GM12874 (cell line): ENCODE data around the gene HCN3.

Source experiments
- TF ChIP-seq, protein P1 (sequence below): IDR thresholded peaks from 2 replicates; pipeline ENCODE4 v1.5.1; 2011; ENCODE audit warnings: low read depth, mild to moderate bottlenecking, control low read depth, low read length, moderate library complexity; ENCODE audit not compliant: insufficient read depth

Gene HCN3

GRCh38 chr1:155285631-155286044 is 8.4 kb downstream of the HCN3 start:
- TF ChIP-seq, protein P1, sequence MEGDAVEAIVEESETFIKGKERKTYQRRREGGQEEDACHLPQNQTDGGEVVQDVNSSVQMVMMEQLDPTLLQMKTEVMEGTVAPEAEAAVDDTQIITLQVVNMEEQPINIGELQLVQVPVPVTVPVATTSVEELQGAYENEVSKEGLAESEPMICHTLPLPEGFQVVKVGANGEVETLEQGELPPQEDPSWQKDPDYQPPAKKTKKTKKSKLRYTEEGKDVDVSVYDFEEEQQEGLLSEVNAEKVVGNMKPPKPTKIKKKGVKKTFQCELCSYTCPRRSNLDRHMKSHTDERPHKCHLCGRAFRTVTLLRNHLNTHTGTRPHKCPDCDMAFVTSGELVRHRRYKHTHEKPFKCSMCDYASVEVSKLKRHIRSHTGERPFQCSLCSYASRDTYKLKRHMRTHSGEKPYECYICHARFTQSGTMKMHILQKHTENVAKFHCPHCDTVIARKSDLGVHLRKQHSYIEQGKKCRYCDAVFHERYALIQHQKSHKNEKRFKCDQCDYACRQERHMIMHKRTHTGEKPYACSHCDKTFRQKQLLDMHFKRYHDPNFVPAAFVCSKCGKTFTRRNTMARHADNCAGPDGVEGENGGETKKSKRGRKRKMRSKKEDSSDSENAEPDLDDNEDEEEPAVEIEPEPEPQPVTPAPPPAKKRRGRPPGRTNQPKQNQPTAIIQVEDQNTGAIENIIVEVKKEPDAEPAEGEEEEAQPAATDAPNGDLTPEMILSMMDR = no peak

- TF ChIP-seq, protein P1 = no peak
Measured at GRCh38 chr1:155286544-155286943, 9.3 kb downstream of the HCN3 start.

GRCh38 chr1:155287987-155288543 is 10.8 kb downstream of the HCN3 start:
- TF ChIP-seq, protein P1 = no peak

DNA sequence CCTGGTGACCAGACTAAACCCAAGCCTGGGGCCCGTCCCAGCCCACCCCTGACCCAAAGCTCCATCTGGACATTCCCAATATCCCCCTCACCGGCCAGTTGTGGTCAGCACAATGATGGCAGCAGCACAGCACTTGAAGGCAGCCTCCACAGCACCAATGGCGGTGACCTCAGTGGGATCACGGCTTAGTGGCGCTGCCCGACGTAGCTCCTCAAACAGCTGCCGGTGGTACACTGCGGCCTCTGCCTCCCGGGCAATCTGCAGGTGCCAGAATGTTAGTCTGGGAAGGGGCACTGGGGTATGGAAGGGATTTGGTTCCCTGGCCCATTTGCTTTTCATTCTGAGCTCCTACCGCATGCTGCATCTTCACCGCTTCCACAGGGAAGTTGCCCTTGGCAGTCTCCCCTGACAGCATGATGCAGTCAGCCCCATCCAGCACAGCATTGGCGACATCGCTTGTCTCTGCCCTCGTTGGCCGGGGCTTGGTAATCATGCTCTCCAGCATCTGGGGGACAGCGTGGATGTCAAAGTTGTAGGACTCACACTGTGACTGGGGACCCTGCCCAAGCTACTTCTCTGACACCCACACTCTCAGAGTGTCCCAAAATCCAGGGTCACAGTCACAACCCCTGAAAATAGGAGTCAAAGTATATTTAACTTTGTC is 16.0 kb downstream of the HCN3 start:
- TF ChIP-seq, protein P1 = no peak

GRCh38 chr1:155294520-155295182 is 17.4 kb downstream of the HCN3 start:
- TF ChIP-seq, protein P1 = no peak

- TF ChIP-seq, protein P1 = no peak
Measured at GRCh38 chr1:155295183-155295941, 18.1 kb downstream of the HCN3 start.

DNA sequence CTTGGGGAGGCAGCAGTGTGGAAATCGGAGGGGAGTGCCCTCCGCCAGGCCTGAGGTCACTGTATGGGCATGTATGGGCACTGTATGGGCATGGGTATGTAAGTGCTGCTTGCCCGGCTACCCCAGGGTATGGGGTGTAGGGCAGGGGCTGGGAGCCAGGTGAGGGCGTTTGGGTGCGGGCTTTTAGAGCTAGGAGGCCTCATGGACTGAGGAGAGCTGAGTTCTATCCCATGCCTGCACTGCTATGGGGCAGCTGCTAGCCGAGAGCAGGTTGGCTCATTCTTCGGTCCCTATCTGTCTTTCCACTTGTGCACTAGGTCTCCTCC is 18.6 kb downstream of the HCN3 start:
- TF ChIP-seq, protein P1 = no peak
